SK-N-SH (cell line): ENCODE data around the gene HAUS3. TPM values are rescaled to one million over a fixed set of nuclear protein-coding genes. Genes with fewer than 3 reads are reported as not detected.
A peak's percentile ranks its signal among the peaks of the same experiment; 100 is the strongest.

Experiments
- CTCF ChIA-PET: fragments of 300-600, 350-600 bp; formaldehyde crosslinking; extraction: SDS; loops from one replicate; lab custom pipeline; 2021; lab: Yijun Ruan, JAX
- POLR2A ChIA-PET: fragments of 350-600 bp; sonication (Branson Sonifier 250); formaldehyde crosslinking; extraction: SDS; loops from one replicate; lab custom pipeline; 2020; ENCODE audit warnings: antibody characterized with exemption, inconsistent platforms; lab: Yijun Ruan, JAX
- DNase-seq: peaks from one replicate; pipeline ENCODE4 v3.0.0; 2012
- H2AFZ ChIP-seq: fragments of 200-600 bp; sonication (generic); 2 replicates; pipeline ENCODE4 v1.8.1; 2016; ENCODE audit warnings: antibody characterized with exemption, mild to moderate bottlenecking, low read depth
- H3F3A ChIP-seq: fragments of 200-600 bp; sonication (generic); replicated peaks from 2 replicates; pipeline ENCODE3; 2016; ENCODE audit warnings: antibody characterized with exemption, mild to moderate bottlenecking; ENCODE audit not compliant: insufficient read depth
- H3K27ac ChIP-seq, 2 experiments: fragments of 200-500 bp in 1 of 2; fragments of 200-600 bp in 1 of 2; sonication (Bioruptor generic) in 1 of 2; sonication (generic), shearing (Covaris generic) in 1 of 2; 2 replicates each; pipeline versions ENCODE4 v1.5.1 to v1.6.1; 2014 to 2016; ENCODE audit warnings: low read depth in 2 of 2, inconsistent platforms in 1 of 2, low read length in 1 of 2, mild to moderate bottlenecking in 1 of 2, mixed read lengths in 1 of 2
- H3K27me3 ChIP-seq: fragments of 200-600 bp; sonication (generic), shearing (Covaris generic); 2 replicates; pipeline ENCODE4 v1.6.1; 2016; ENCODE audit warnings: mixed run types; ENCODE audit not compliant: insufficient read depth
- H3K36me3 ChIP-seq, 2 experiments: fragments of 200-500 bp in 1 of 2; fragments of 200-600 bp in 1 of 2; sonication (Bioruptor generic) in 1 of 2; sonication (generic) in 1 of 2; replicated peaks in 1 of 2; 2 replicates each; pipeline versions ENCODE3 to v1.5.1; 2014 to 2016; ENCODE audit warnings: low read length in 1 of 2, mild to moderate bottlenecking in 1 of 2; ENCODE audit not compliant: insufficient read depth in 2 of 2, control insufficient read depth in 1 of 2
- H3K4me1 ChIP-seq, 2 experiments: fragments of 200-500 bp in 1 of 2; fragments of 200-600 bp in 1 of 2; sonication (Bioruptor generic) in 1 of 2; sonication (generic), shearing (Covaris generic) in 1 of 2; 2 replicates each; pipeline versions ENCODE4 v1.5.1 to v1.6.1; 2014 to 2016; ENCODE audit warnings: low read depth in 1 of 2, low read length in 1 of 2, mixed run types in 1 of 2; ENCODE audit not compliant: insufficient read depth in 2 of 2, control insufficient read depth in 1 of 2
- H3K4me2 ChIP-seq: fragments of 200-600 bp; sonication (generic), shearing (Covaris generic); 2 replicates; pipeline ENCODE4 v1.6.1; 2017; ENCODE audit warnings: mixed run types
- H3K4me3 ChIP-seq, 2 experiments: fragments of 200-500 bp in 1 of 2; fragments of 200-600 bp in 1 of 2; sonication (Bioruptor generic) in 1 of 2; sonication (generic), shearing (Covaris generic) in 1 of 2; 2 replicates each; pipeline versions ENCODE4 v1.5.1 to v1.8.1; 2014 to 2016; ENCODE audit warnings: low read depth in 2 of 2, inconsistent platforms in 1 of 2, low read length in 1 of 2, mild to moderate bottlenecking in 1 of 2, mixed read lengths in 1 of 2, moderate library complexity in 1 of 2
- H3K79me2 ChIP-seq: fragments of 200-600 bp; sonication (generic); 2 replicates; pipeline ENCODE4 v1.8.1; 2017; ENCODE audit warnings: mild to moderate bottlenecking; ENCODE audit not compliant: insufficient read depth
- H3K9ac ChIP-seq: fragments of 200-600 bp; sonication (generic); 2 replicates; pipeline ENCODE4 v1.6.1; 2017; ENCODE audit warnings: mixed run types
- H3K9me2 ChIP-seq: fragments of 200-600 bp; sonication (generic); 2 replicates; pipeline ENCODE4 v1.6.1; 2017; ENCODE audit warnings: mixed run types
- H3K9me3 ChIP-seq: fragments of 200-600 bp; sonication (generic); 2 replicates; pipeline ENCODE4 v1.6.1; 2017; ENCODE audit warnings: mixed run types, mild to moderate bottlenecking, moderate library complexity
- H4K20me1 ChIP-seq: fragments of 200-600 bp; sonication (generic); 2 replicates; pipeline ENCODE4 v1.6.1; 2017; ENCODE audit warnings: mild to moderate bottlenecking, mixed run types; ENCODE audit not compliant: insufficient read depth
- CHD2 ChIP-seq: fragments of 150-350 bp; IDR thresholded peaks from 2 replicates; pipeline ENCODE4 v1.6.1; 2018; ENCODE audit warnings: low read length; ENCODE audit not compliant: partially characterized antibody
- EP300 ChIP-seq, 2 experiments: IDR thresholded peaks; 2 replicates each; pipeline versions ENCODE4 v1.4.0 to v1.6.1; 2012; ENCODE audit warnings: borderline replicate concordance in 1 of 2, low read depth in 1 of 2, low read length in 1 of 2
- EZH2phosphoT487 ChIP-seq: fragments of 200-600 bp; sonication (generic); IDR thresholded peaks from 2 replicates; pipeline ENCODE4 v1.6.1; 2017; ENCODE audit warnings: low read depth, mixed run types, mild to moderate bottlenecking, antibody characterized with exemption, moderate library complexity, borderline replicate concordance
- FOXJ3 ChIP-seq: sonication (generic); formaldehyde crosslinking; IDR thresholded peaks from 2 replicates; pipeline ENCODE4 v1.5.1; 2020; ENCODE audit warnings: mild to moderate bottlenecking, missing genetic modification reagents
- FOXM1 ChIP-seq: IDR thresholded peaks from 2 replicates; pipeline ENCODE4 v1.4.0; 2012; ENCODE audit warnings: low read depth, mild to moderate bottlenecking
- MXI1 ChIP-seq: IDR thresholded peaks from 2 replicates; pipeline ENCODE4 v1.6.1; 2012; ENCODE audit warnings: mild to moderate bottlenecking, low read depth, low read length, improper control_type of control experiment
- NFIC ChIP-seq: IDR thresholded peaks from 2 replicates; pipeline ENCODE4 v1.4.0; 2012; ENCODE audit warnings: borderline replicate concordance
- NRF1 ChIP-seq: IDR thresholded peaks from 2 replicates; pipeline ENCODE4 v1.6.1; 2012; ENCODE audit warnings: low read depth, mild to moderate bottlenecking, low read length
- RFX5 ChIP-seq: IDR thresholded peaks from 2 replicates; pipeline ENCODE4 v1.6.1; 2012; ENCODE audit warnings: mild to moderate bottlenecking, improper control_type of control experiment, low read length
- RXRA ChIP-seq: IDR thresholded peaks from 2 replicates; pipeline ENCODE4 v1.4.0; 2012; ENCODE audit warnings: low read depth, mild to moderate bottlenecking, borderline replicate concordance
- SMC3 ChIP-seq: IDR thresholded peaks from 2 replicates; pipeline ENCODE4 v1.6.1; 2012; ENCODE audit warnings: low read depth, low read length, improper control_type of control experiment
- TAF1 ChIP-seq: IDR thresholded peaks from 2 replicates; pipeline ENCODE4 v1.6.1; 2012; ENCODE audit warnings: low read depth, mild to moderate bottlenecking, low read length, moderate library complexity, borderline replicate concordance
- TEAD4 ChIP-seq: IDR thresholded peaks from 2 replicates; pipeline ENCODE4 v1.4.0; 2012; ENCODE audit warnings: mild to moderate bottlenecking, borderline replicate concordance; ENCODE audit not compliant: insufficient read depth
- WGBS: methylation state at CpG from one replicate; pipeline ENCODE4 v1.1.6; 2017; ENCODE audit warnings: low lambda C conversion rate; 5-methylcytosine and 5-hydroxymethylcytosine counted together
- polyA plus RNA-seq, 3 experiments: library from polyadenylated mRNA; depleted of rRNA; stranded (reverse); fragments of >200 nt; gene quantifications; 2 replicates each; pipeline ENCODE4 v1.2.3, GENCODE V29; 2012
- TF ChIP-seq, protein P1 (sequence below): IDR thresholded peaks from 2 replicates; pipeline ENCODE4 v1.4.0; 2012; ENCODE audit warnings: low read depth, borderline replicate concordance
- TF ChIP-seq, protein P2 (sequence below): fragments of 150-350 bp; IDR thresholded peaks from 2 replicates; pipeline ENCODE4 v1.6.1; 2017; ENCODE audit warnings: antibody characterized with exemption, low read length, low read depth, borderline replicate concordance
- TF ChIP-seq, protein P3 (sequence below): fragments of 200-600 bp; sonication (generic); IDR thresholded peaks from 2 replicates; pipeline ENCODE4 v1.6.1; 2017; ENCODE audit warnings: antibody characterized with exemption, mild to moderate bottlenecking, moderate library complexity
- TF ChIP-seq, protein P4 (sequence below): IDR thresholded peaks from 2 replicates; pipeline ENCODE4; 2012

HAUS3 gene
- polyA plus RNA-seq, 1 of the 3 experiments (the other 2 are of a cell fraction), result 6.3 TPM

DNA sequence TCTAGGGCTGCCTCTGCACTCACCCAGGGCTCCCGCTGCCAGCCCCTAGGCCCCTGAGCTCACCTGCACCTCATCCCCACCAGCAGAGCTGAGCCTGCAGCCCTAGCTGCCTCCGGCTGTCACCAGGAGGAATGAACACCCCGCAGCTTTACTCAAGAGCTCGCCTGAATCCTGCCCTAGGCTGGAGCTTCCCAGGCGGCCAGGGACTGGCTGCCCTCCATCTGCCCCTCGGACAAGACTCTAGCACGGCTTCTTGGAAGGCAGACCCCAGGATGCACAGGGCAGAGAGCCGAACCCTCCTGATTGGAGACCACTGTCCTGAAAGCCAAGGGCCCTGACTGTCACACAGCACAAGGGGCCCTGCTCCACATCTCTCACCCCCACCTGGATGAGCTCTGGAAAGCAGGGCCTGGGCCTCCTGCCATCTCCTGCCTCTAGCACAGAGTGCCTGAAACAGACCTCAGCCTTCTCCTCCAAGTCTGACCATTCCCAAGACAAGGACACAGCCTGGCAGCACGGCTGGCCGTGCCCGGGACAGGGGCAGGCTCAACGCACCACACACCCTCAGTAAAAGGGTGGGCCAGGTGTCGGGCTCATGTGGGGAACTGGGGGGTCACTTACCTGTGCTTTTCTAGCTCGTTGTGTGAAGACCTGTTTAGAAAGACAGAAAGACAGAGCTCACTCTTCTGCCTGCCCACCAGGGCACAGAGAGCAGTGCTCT lies 15.6 kb upstream of the HAUS3 start (continued):
- TF ChIP-seq, protein P1, sequence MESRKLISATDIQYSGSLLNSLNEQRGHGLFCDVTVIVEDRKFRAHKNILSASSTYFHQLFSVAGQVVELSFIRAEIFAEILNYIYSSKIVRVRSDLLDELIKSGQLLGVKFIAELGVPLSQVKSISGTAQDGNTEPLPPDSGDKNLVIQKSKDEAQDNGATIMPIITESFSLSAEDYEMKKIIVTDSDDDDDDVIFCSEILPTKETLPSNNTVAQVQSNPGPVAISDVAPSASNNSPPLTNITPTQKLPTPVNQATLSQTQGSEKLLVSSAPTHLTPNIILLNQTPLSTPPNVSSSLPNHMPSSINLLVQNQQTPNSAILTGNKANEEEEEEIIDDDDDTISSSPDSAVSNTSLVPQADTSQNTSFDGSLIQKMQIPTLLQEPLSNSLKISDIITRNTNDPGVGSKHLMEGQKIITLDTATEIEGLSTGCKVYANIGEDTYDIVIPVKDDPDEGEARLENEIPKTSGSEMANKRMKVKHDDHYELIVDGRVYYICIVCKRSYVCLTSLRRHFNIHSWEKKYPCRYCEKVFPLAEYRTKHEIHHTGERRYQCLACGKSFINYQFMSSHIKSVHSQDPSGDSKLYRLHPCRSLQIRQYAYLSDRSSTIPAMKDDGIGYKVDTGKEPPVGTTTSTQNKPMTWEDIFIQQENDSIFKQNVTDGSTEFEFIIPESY, result no peak
- no peak for TF ChIP-seq SMC3
- TF ChIP-seq RFX5, result no peak
- TF ChIP-seq CHD2, result no peak
- no peak for TF ChIP-seq TAF1
- TF ChIP-seq NFIC, result no peak
- TF ChIP-seq, protein P2, sequence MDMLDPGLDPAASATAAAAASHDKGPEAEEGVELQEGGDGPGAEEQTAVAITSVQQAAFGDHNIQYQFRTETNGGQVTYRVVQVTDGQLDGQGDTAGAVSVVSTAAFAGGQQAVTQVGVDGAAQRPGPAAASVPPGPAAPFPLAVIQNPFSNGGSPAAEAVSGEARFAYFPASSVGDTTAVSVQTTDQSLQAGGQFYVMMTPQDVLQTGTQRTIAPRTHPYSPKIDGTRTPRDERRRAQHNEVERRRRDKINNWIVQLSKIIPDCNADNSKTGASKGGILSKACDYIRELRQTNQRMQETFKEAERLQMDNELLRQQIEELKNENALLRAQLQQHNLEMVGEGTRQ, result no peak
- TF ChIP-seq TEAD4, result no peak
- TF ChIP-seq FOXJ3 (CRISPR knock-in tag), result no peak

DNA sequence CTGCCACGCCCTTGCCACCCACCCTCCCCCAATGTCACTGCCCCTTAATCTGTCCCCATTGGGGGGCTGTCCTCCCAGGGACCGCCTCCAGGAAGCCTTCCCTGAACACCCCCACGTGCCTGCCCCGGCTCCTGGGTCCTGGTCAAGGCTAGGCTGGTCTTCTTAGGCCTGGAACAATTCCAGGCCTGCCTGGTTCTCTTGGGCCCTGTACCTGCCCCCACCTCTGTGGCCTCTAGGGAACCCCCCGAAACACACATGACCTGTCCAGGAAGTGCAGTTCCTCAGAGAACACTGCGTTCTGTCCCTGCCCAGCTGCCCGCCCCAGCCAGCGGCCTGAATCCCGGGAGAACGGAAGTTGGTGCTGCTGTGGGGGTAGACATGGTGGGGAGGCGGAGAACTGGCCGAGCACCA lies 14.9 kb upstream of the HAUS3 start:
- CTCF ChIA-PET, result interaction anchor here (0.9 to 1.0 kb wide), 2 partner anchors 36 to 168 kb away, joined by 3 read pairs; no protein-coding TSS in a partner anchor
- no peak overlapping the region; a peak in 1 of 4 replicates for H3K27ac ChIP-seq
- POLR2A ChIA-PET, result interaction anchor here (1.0 kb wide), 1 partner anchor 13 kb away, joined by 3 read pairs; no protein-coding TSS in a partner anchor
- no peaks in the 10 kb centered on the region for H3F3A ChIP-seq
- 92% methylated on average over 9 of the region's 12 CpGs for WGBS
- H3K4me1 ChIP-seq, result peaks cover 5 to 54% of the 10 kb centered on the region in 2 experiments; a peak in 2 of 4 replicates
- no peak overlapping the region for H3K4me3 ChIP-seq
- no peaks in the 10 kb centered on the region for H3K9me3 ChIP-seq
- peak; percentile 16 for DNase-seq
- no peaks in the 10 kb centered on the region for H3K9me2 ChIP-seq
- no peak overlapping the region for H2AFZ ChIP-seq
- no peaks in the 10 kb centered on the region for H3K27me3 ChIP-seq
- peaks cover 78% of the 10 kb centered on the region for H4K20me1 ChIP-seq
- H3K79me2 ChIP-seq, result peaks cover 47% of the 10 kb centered on the region
- no peak overlapping the region for H3K4me2 ChIP-seq
- H3K36me3 ChIP-seq, result peaks cover 0 to 53% of the 10 kb centered on the region in 2 experiments
- no peak overlapping the region for H3K9ac ChIP-seq
- no peak for TF ChIP-seq SMC3
- TF ChIP-seq, protein P3, sequence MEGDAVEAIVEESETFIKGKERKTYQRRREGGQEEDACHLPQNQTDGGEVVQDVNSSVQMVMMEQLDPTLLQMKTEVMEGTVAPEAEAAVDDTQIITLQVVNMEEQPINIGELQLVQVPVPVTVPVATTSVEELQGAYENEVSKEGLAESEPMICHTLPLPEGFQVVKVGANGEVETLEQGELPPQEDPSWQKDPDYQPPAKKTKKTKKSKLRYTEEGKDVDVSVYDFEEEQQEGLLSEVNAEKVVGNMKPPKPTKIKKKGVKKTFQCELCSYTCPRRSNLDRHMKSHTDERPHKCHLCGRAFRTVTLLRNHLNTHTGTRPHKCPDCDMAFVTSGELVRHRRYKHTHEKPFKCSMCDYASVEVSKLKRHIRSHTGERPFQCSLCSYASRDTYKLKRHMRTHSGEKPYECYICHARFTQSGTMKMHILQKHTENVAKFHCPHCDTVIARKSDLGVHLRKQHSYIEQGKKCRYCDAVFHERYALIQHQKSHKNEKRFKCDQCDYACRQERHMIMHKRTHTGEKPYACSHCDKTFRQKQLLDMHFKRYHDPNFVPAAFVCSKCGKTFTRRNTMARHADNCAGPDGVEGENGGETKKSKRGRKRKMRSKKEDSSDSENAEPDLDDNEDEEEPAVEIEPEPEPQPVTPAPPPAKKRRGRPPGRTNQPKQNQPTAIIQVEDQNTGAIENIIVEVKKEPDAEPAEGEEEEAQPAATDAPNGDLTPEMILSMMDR, result no peak
- TF ChIP-seq RXRA, result no peak
- no peak for TF ChIP-seq EP300 (IDR thresholded peaks at IDR 0.05; ENCODE audit: borderline replicate concordance in 1 of 2, low read depth in 1 of 2, low read length in 1 of 2)
- no peak for TF ChIP-seq MXI1
- TF ChIP-seq, protein P4, sequence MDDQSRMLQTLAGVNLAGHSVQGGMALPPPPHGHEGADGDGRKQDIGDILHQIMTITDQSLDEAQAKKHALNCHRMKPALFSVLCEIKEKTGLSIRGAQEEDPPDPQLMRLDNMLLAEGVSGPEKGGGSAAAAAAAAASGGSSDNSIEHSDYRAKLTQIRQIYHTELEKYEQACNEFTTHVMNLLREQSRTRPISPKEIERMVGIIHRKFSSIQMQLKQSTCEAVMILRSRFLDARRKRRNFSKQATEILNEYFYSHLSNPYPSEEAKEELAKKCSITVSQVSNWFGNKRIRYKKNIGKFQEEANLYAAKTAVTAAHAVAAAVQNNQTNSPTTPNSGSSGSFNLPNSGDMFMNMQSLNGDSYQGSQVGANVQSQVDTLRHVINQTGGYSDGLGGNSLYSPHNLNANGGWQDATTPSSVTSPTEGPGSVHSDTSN, result no peak
- TF ChIP-seq FOXJ3 (CRISPR knock-in tag), result no peak
- TF ChIP-seq TAF1, result no peak
- TF ChIP-seq, protein P1, result no peak
- no peak for TF ChIP-seq NRF1
- no peak for TF ChIP-seq FOXM1
- no peak for TF ChIP-seq EZH2phosphoT487
